Body of pancreas (tissue), 4 donors: Measurements from ENCODE around the gene KCP.

ENCODE experiments used
- POLR2A ChIP-seq, 3 donors: fragments of 450-650 bp; IDR thresholded peaks; one replicate each; pipeline ENCODE4 v1.6.1; 2016; ENCODE audit warnings: antibody characterized with exemption in 3 of 3, mild to moderate bottlenecking in 2 of 3
- TF ChIP-seq, protein P1 (sequence below), 7 experiments: fragments of 450-650 bp in 4 of 7; fragments of 200-600 bp in 3 of 7; sonication (generic) in 3 of 7; IDR thresholded peaks; one replicate each; pipeline ENCODE4 v1.5.1; 2016 to 2019; ENCODE audit warnings: antibody characterized with exemption in 7 of 7

DNA sequence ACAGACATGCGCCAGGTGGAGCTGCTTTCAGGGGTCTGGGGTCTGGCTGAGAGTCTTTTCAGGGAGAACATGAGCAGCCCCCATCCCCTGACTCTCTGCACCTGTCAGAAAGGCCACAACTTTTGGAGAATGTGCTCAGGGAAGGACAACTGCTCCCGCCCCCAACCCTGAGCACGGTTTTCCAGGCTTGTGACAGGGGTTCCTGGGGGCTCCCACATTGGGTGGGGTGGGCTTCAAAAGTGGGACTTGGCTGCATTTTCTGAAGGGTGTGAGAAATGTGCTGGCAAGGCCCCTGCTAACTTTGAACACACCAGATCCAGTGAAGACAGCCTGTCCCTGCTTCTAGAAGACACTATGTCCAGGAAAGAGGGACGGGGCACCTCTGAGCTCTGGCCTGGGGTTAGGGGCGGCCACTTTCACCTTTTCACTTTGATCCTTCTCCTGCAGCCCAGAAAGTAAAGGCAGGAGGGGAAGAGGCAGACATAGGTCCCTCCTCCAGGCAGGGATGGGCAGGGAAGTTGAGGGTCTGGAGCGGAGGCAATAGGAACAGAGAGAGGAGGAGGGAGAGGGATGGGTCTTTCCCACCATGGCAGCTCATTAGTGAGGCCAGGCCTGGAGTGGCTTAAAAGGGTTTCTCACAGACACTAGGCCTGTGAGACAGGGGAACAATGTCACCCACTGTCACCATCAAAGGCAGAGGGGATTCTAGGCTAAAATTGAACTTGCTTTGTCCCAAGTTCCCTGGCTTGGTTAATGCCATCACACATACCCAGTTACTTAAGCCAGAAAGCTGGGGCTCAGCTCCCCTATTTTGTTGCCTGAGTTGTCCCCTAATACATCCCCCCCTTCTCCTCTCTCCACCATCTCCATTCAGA lies 1.5 kb downstream of the KCP start:
- TF ChIP-seq POLR2A (IDR thresholded peaks at IDR 0.05): no peak
- TF ChIP-seq, protein P1, sequence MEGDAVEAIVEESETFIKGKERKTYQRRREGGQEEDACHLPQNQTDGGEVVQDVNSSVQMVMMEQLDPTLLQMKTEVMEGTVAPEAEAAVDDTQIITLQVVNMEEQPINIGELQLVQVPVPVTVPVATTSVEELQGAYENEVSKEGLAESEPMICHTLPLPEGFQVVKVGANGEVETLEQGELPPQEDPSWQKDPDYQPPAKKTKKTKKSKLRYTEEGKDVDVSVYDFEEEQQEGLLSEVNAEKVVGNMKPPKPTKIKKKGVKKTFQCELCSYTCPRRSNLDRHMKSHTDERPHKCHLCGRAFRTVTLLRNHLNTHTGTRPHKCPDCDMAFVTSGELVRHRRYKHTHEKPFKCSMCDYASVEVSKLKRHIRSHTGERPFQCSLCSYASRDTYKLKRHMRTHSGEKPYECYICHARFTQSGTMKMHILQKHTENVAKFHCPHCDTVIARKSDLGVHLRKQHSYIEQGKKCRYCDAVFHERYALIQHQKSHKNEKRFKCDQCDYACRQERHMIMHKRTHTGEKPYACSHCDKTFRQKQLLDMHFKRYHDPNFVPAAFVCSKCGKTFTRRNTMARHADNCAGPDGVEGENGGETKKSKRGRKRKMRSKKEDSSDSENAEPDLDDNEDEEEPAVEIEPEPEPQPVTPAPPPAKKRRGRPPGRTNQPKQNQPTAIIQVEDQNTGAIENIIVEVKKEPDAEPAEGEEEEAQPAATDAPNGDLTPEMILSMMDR (IDR thresholded peaks at IDR 0.05): no peak
